Suprapubic skin (tissue), 4 donors: Measurements from ENCODE around the gene PSMB8. TPM values are rescaled to one million over a fixed set of nuclear protein-coding genes. Genes with fewer than 3 reads are reported as not detected.
"Not testable (repeated sequence)": the region's sequence is repeated elsewhere in the genome, so short reads cannot be mapped to it uniquely, and the experiment has no call there.

Source experiments
- DNase-seq, 2 donors: peaks; one replicate each; pipeline ENCODE4 v3.0.0-alpha.2; 2019; ENCODE audit warnings: low spot score in 2 of 2
- H3K27ac ChIP-seq: fragments of 200-600 bp; sonication (generic); one replicate; pipeline ENCODE4 v1.5.1; 2019
- H3K27me3 ChIP-seq: fragments of 200-600 bp; sonication (generic); one replicate; pipeline ENCODE4 v1.5.1; 2019
- H3K36me3 ChIP-seq: fragments of 200-600 bp; sonication (generic); one replicate; pipeline ENCODE4 v1.5.1; 2019
- H3K4me1 ChIP-seq: fragments of 200-600 bp; sonication (generic); one replicate; pipeline ENCODE4 v1.5.1; 2019
- H3K4me3 ChIP-seq: fragments of 200-600 bp; sonication (generic); one replicate; pipeline ENCODE4 v1.5.1; 2019; ENCODE audit warnings: mild to moderate bottlenecking
- H3K9me3 ChIP-seq: fragments of 200-600 bp; sonication (generic); one replicate; pipeline ENCODE4 v1.5.1; 2019
- CTCF ChIP-seq, 2 donors: fragments of 200-600 bp in 1 of 2; fragments of 450-650 bp in 1 of 2; sonication (generic) in 1 of 2; IDR thresholded peaks; one replicate each; pipeline ENCODE4 v1.5.1; 2016 to 2019; ENCODE audit warnings: antibody characterized with exemption in 2 of 2, mild to moderate bottlenecking in 1 of 2, moderate library complexity in 1 of 2
- EP300 ChIP-seq: sonication (generic); formaldehyde crosslinking; IDR thresholded peaks from one replicate; pipeline ENCODE4 v1.6.1; 2017; ENCODE audit warnings: antibody characterized with exemption
- POLR2A ChIP-seq, 2 donors: fragments of 450-650 bp; IDR thresholded peaks; one replicate each; pipeline ENCODE4 v1.6.1; 2017; ENCODE audit warnings: antibody characterized with exemption in 2 of 2, mild to moderate bottlenecking in 2 of 2, moderate library complexity in 2 of 2
- POLR2AphosphoS5 ChIP-seq, 3 donors: sonication (generic); formaldehyde crosslinking; IDR thresholded peaks; one replicate each; pipeline ENCODE4 v1.6.1; 2017; ENCODE audit warnings: antibody characterized with exemption in 3 of 3
- WGBS: methylation state at CpG from one replicate; pipeline ENCODE4 v1.1.5; 2018; 5-methylcytosine and 5-hydroxymethylcytosine counted together
- total RNA-seq, 4 donors: library from RNA; depleted of rRNA; stranded (reverse); fragments of >200 nt; gene quantifications; one replicate each; pipeline ENCODE4 v1.1.0, GENCODE V29; 2016

The PSMB8 gene
- total RNA-seq, 4 donors from 2014 or later = 43.6 to 62.7 (median 49.0) TPM

- Histone ChIP-seq H3K27me3 (no peaks in the 10 kb centered on the region), H3K9me3 (no peaks in the 10 kb centered on the region), H3K4me1 (peaks cover 34% of the 10 kb centered on the region), H3K4me3 (peak within 1 kb of the TSS; percentile 10), H3K36me3 (no peaks in the 10 kb centered on the region), H3K27ac (peak within 1 kb of the TSS; percentile 58)
- WGBS = 20% methylated on average over 3 of the region's 3 CpGs
- no peak for DNase-seq
- no peak for TF ChIP-seq POLR2AphosphoS5 (IDR thresholded peaks at IDR 0.05)
- no peak for TF ChIP-seq EP300
- TF ChIP-seq CTCF (IDR thresholded peaks at IDR 0.05) = no peak
- no peak for TF ChIP-seq POLR2A (IDR thresholded peaks at IDR 0.05)
Observed at GRCh38 chr6:32816746-32817204, 27.1 kb downstream of the PSMB8 start, which contains the start of gene HLA-DOB. HLA-DOB (minus strand) TSS chr6:32817002; CDS start chr6:32816951, 51 bp downstream.

- H3K36me3 ChIP-seq = no peaks in the 10 kb centered on the region
- no peaks in the 10 kb centered on the region for H3K9me3 ChIP-seq
- no peak for TF ChIP-seq EP300
- peak overlapping the region; percentile 58 for H3K27ac ChIP-seq
- H3K27me3 ChIP-seq = no peaks in the 10 kb centered on the region
- no peak overlapping the region for H3K4me3 ChIP-seq
- H3K4me1 ChIP-seq = peaks cover 34% of the 10 kb centered on the region
- DNase-seq = no peak
- whole genome bisulfite sequencing = 89% methylated on average over 2 of the region's 2 CpGs
Observed at GRCh38 chr6:32815996-32816395, 27.9 kb downstream of the PSMB8 start.

DNA sequence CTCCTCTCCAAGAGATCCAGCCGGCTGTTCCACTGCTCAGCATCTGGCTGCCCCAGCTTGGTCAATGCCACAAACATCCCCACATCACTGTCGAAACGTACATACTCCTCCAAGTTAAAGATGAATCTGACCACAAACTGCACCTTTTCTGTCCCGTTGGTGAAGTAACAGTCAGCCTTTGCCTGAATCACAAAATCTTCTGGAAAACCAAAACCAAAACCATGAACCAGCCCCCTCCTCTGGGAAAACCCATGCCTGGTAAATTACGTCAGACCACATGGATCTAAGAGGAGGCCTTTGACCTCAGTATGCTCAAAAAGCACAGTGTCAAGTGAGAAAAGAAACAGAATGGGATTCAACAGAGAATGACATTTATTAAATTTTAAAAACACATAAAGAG, 28.7 kb downstream of the PSMB8 start:
- H3K4me3 ChIP-seq = peak overlapping the region; percentile 3
- 80% methylated on average over 5 of the region's 5 CpGs for WGBS
- no peak for TF ChIP-seq POLR2A (IDR thresholded peaks at IDR 0.05)
- TF ChIP-seq CTCF (IDR thresholded peaks at IDR 0.05) = no peak
- no peak for TF ChIP-seq EP300
- no peak for TF ChIP-seq POLR2AphosphoS5 (IDR thresholded peaks at IDR 0.05)
- no peaks in the 10 kb centered on the region for H3K9me3 ChIP-seq
- peaks cover 30% of the 10 kb centered on the region for H3K4me1 ChIP-seq
- no peaks in the 10 kb centered on the region for H3K36me3 ChIP-seq
- peak overlapping the region; percentile 14 for H3K27ac ChIP-seq
- DNase-seq = no peak
- H3K27me3 ChIP-seq = no peaks in the 10 kb centered on the region

- Histone ChIP-seq H3K4me3 (no peak overlapping the region), H3K9me3 (no peaks in the 10 kb centered on the region), H3K36me3 (no peaks in the 10 kb centered on the region), H3K4me1 (peaks cover 21% of the 10 kb centered on the region), H3K27ac (no peak overlapping the region), H3K27me3 (no peaks in the 10 kb centered on the region)
- 90% methylated on average over 2 of the region's 2 CpGs for WGBS
- DNase-seq = no peak
- no peak for TF ChIP-seq EP300
- no peak for TF ChIP-seq CTCF (IDR thresholded peaks at IDR 0.05)
- TF ChIP-seq POLR2AphosphoS5 (IDR thresholded peaks at IDR 0.05) = no peak
- TF ChIP-seq POLR2A (IDR thresholded peaks at IDR 0.05) = no peak
Observed at GRCh38 chr6:32814145-32814544, 29.7 kb downstream of the PSMB8 start.

DNA sequence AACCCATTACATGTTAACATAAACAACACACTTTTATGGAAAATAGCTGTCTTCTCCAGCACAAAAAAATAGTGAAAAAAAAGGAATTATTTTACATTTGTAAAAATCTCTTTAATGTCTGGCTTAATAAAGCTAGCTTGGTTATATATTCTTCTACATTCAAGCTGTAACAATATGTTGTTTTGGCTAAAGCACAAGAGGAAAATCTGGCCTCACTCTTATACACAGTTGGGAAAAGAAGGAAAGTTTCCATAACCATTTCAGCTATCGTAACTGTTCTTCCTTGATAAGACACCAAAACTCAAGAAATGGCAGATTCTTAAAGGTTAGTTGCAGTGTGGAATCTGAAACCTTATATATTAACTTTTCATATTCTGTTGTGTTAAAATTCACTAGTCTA, 34.7 kb downstream of the PSMB8 start:
- DNase-seq = no peak
- no peak overlapping the region for H3K27ac ChIP-seq
- H3K36me3 ChIP-seq = no peaks in the 10 kb centered on the region
- no peaks in the 10 kb centered on the region for H3K4me1 ChIP-seq
- 52% methylated on average over 1 of the region's 1 CpG for WGBS
- H3K4me3 ChIP-seq = no peak overlapping the region
- no peaks in the 10 kb centered on the region for H3K9me3 ChIP-seq
- peaks cover 21% of the 10 kb centered on the region for H3K27me3 ChIP-seq
- no peak for TF ChIP-seq EP300

DNA sequence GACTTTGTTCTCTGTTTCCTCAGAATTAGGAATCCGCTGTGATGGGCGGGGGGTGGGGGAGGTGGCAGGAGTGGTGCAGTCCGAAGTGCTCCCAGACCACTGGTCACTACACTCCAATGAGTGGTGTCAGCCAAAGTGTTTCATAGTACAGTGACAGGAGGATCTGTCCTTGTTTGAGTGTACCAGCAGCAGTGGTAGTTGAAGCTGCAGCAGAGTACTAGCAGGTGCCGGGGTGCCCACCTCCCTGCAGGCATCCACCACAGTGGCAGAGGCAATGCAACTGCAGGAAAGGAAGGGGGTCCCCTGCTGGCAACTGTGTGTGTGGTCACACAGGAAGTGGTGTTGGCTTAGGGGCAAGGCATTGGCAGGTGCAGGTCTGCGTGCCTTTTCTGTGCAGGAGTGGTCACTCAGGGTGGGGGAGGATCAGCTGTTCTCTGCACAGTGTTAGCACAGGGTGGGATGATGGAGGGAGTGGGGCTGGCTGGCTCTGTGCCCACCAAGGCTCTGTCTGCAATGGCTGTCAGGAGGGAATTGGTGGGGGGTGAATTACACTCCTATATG, 36.7 kb downstream of the PSMB8 start:
- 91% methylated on average over 5 of the region's 5 CpGs for WGBS
- H3K9me3 ChIP-seq = no peaks in the 10 kb centered on the region
- H3K4me3 ChIP-seq = no peak overlapping the region
- no peak for TF ChIP-seq CTCF (IDR thresholded peaks at IDR 0.05)
- TF ChIP-seq POLR2A (IDR thresholded peaks at IDR 0.05) = no peak
- no peak for TF ChIP-seq EP300
- TF ChIP-seq POLR2AphosphoS5 (IDR thresholded peaks at IDR 0.05) = no peak
- H3K4me1 ChIP-seq = no peaks in the 10 kb centered on the region
- DNase-seq = no peak
- peaks cover 25% of the 10 kb centered on the region for H3K27me3 ChIP-seq
- H3K27ac ChIP-seq = no peak overlapping the region
- no peaks in the 10 kb centered on the region for H3K36me3 ChIP-seq

DNA sequence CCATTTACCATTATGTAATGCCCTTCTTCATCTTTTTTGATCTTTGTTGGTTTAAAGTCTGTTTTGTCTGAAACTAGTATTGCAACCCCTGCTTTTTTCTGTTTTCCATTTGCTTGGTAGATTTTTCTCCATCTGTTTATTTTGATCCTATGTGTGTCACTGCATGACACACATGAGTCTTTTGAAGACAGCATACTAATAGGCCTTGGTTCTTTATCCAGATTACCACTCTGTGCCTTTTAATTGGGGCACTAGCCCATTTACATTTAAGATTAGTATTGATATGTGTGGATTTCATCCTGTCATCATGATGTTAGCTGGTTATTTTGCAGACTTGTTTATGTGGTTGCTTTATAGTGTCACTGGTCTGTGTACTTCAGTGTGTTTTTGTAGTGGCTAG, 38.4 kb downstream of the PSMB8 start:
- DNase-seq, H3K27ac ChIP-seq, H3K9me3 ChIP-seq, H3K36me3 ChIP-seq, H3K4me1 ChIP-seq, H3K4me3 ChIP-seq: not testable (repeated sequence)
- H3K27me3 ChIP-seq = peaks cover 25% of the 10 kb centered on the region
